Measurements from ENCODE around the gene STRAP.

STRAP gene

GRCh38 chr12:15886372-15887042 is 4.3 kb downstream of the STRAP start:
- Histone ChIP-seq H3K27me3 (ENCODE audit: insufficient read depth, poor library complexity, severe bottlenecking) (no peaks in the 10 kb centered on the region), H3K4me3 (replicated peaks; ENCODE audit: insufficient read depth, low read length) (no peak overlapping the region), H3K27ac (replicated peaks) (no peak overlapping the region)
- TF ChIP-seq SPI1 (IDR thresholded peaks at IDR 0.05; ENCODE audit: borderline replicate concordance, low read depth) (no peak), REST (IDR thresholded peaks at IDR 0.05; ENCODE audit: insufficient replicate concordance, low read depth) (no peak)
- TF ChIP-seq, protein P1, sequence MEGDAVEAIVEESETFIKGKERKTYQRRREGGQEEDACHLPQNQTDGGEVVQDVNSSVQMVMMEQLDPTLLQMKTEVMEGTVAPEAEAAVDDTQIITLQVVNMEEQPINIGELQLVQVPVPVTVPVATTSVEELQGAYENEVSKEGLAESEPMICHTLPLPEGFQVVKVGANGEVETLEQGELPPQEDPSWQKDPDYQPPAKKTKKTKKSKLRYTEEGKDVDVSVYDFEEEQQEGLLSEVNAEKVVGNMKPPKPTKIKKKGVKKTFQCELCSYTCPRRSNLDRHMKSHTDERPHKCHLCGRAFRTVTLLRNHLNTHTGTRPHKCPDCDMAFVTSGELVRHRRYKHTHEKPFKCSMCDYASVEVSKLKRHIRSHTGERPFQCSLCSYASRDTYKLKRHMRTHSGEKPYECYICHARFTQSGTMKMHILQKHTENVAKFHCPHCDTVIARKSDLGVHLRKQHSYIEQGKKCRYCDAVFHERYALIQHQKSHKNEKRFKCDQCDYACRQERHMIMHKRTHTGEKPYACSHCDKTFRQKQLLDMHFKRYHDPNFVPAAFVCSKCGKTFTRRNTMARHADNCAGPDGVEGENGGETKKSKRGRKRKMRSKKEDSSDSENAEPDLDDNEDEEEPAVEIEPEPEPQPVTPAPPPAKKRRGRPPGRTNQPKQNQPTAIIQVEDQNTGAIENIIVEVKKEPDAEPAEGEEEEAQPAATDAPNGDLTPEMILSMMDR (IDR thresholded peaks at IDR 0.05; ENCODE audit: insufficient read depth, low read length): no peak
- DNase-seq (ENCODE audit: low read depth in 1 of 2, low spot score in 1 of 2): no peak

GRCh38 chr12:15887043-15887817 is 5.0 kb downstream of the STRAP start:
- Histone ChIP-seq H3K4me3 (replicated peaks; ENCODE audit: insufficient read depth, low read length) (no peak overlapping the region), H3K27ac (replicated peaks) (no peak overlapping the region), H3K27me3 (ENCODE audit: insufficient read depth, poor library complexity, severe bottlenecking) (no peaks in the 10 kb centered on the region)
- no peak for TF ChIP-seq GABPA (IDR thresholded peaks at IDR 0.05; ENCODE audit: low read depth)
- TF ChIP-seq POLR2AphosphoS5 (IDR thresholded peaks at IDR 0.05; ENCODE audit: low read depth): no peak
- TF ChIP-seq, protein P1 (IDR thresholded peaks at IDR 0.05; ENCODE audit: insufficient read depth, low read length): no peak
- DNase-seq (ENCODE audit: low read depth in 1 of 2, low spot score in 1 of 2): no peak

DNA sequence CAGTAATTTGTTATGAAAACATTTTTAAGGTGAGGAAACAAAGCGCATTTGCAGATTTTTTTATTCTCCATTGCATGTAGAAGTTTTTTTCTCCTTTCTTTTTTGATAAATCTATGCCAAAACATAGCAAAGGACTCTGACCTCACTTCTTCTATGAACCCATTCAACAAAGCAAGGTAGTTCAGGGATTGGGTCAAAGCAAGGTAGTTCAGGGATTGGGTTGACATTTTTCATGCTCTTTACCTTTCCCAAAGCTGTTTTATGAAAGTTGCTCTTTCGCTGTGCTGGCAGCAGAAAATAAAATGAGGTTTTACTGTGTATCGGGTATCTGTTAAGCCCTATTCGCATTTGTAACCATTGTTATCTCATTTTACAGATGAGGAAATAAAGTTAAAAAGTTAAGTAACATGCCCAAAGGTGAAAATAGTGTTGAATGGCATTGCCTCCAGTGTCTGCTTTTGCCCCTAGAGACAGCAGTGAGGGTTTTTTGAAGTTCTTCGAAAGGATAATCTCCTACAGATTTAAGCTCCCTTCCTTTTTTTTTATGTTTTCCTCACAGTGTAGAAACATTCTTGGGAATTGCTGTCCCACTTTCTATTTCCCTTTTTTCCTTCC is 10.6 kb downstream of the STRAP start:
- DNase-seq (ENCODE audit: low read depth in 1 of 2, low spot score in 1 of 2): no peak
- Histone ChIP-seq H3K4me3 (replicated peaks; ENCODE audit: insufficient read depth, low read length) (no peak overlapping the region), H3K27ac (replicated peaks) (no peak overlapping the region), H3K27me3 (ENCODE audit: insufficient read depth, poor library complexity, severe bottlenecking) (no peaks in the 10 kb centered on the region)
- TF ChIP-seq, protein P1 (IDR thresholded peaks at IDR 0.05; ENCODE audit: insufficient read depth, low read length): no peak
- TF ChIP-seq REST (IDR thresholded peaks at IDR 0.05; ENCODE audit: insufficient replicate concordance, low read depth) (no peak), GABPA (IDR thresholded peaks at IDR 0.05; ENCODE audit: low read depth) (no peak), POLR2AphosphoS5 (IDR thresholded peaks at IDR 0.05; ENCODE audit: low read depth) (no peak)
